NCI-H526 treated with DMSO at 0.1 percent for 48 hours (cell line): ENCODE results near the gene MYO15B.

Experiments used
- DNase-seq: peaks from one replicate; lab custom pipeline; 2025; lab: John Stamatoyannopoulos, UW

The MYO15B gene

GRCh38 chr17:75558666-75559530, 28.7 kb upstream of the MYO15B start:
- no peak for DNase-seq

GRCh38 chr17:75559958-75560533, 27.6 kb upstream of the MYO15B start:
- DNase-seq: no peak

- DNase-seq: no peak
Measured at GRCh38 chr17:75561927-75562603, 25.5 kb upstream of the MYO15B start.

- DNase-seq: no peak
Measured at GRCh38 chr17:75563063-75563758, 24.4 kb upstream of the MYO15B start.

- no peak for DNase-seq
Measured at GRCh38 chr17:75564195-75564594, 23.4 kb upstream of the MYO15B start.

GRCh38 chr17:75565066-75565465, 22.5 kb upstream of the MYO15B start:
- DNase-seq: no peak

- DNase-seq: no peak
Measured at GRCh38 chr17:75565618-75566017, 22.0 kb upstream of the MYO15B start.

- no peak for DNase-seq
Measured at GRCh38 chr17:75566416-75566815, 21.2 kb upstream of the MYO15B start.

- DNase-seq: no peak
Measured at GRCh38 chr17:75566834-75567233, 20.8 kb upstream of the MYO15B start.

GRCh38 chr17:75568412-75569255, 19.0 kb upstream of the MYO15B start:
- no peak for DNase-seq

- DNase-seq: no peak
Measured at GRCh38 chr17:75570034-75570676, 17.4 kb upstream of the MYO15B start.

GRCh38 chr17:75570772-75571171, 16.8 kb upstream of the MYO15B start:
- DNase-seq: no peak

GRCh38 chr17:75571197-75571884, 16.3 kb upstream of the MYO15B start:
- no peak for DNase-seq

GRCh38 chr17:75571885-75572215, 15.8 kb upstream of the MYO15B start:
- DNase-seq: no peak

GRCh38 chr17:75572713-75573539, 14.7 kb upstream of the MYO15B start:
- no peak for DNase-seq

GRCh38 chr17:75573540-75573957, 14.1 kb upstream of the MYO15B start:
- DNase-seq: no peak

- no peak for DNase-seq
Measured at GRCh38 chr17:75573994-75574393, 13.6 kb upstream of the MYO15B start.

- DNase-seq: no peak
Measured at GRCh38 chr17:75574404-75575036, 13.1 kb upstream of the MYO15B start.

GRCh38 chr17:75575197-75575596, 12.4 kb upstream of the MYO15B start:
- no peak for DNase-seq
